PC-3 (cell line): Measurements from ENCODE around the gene AP5S1.

Experiments
- CTCF ChIP-seq: fragments of 300-600 bp; sonication (generic); conservative IDR thresholded peaks from 2 replicates; pipeline ENCODE4 v1.5.1; 2017; ENCODE audit warnings: antibody characterized with exemption, low read depth, mild to moderate bottlenecking, low read length
- EZH2 ChIP-seq: fragments of 300-600 bp; sonication (generic); IDR thresholded peaks from one replicate; pipeline ENCODE4 v1.6.1; 2017; ENCODE audit warnings: antibody characterized with exemption, mild to moderate bottlenecking, low read length; ENCODE audit not compliant: unreplicated experiment

- TF ChIP-seq CTCF (no peak), EZH2 (no peak)
Observed at GRCh38 chr20:3876676-3877075, 56.3 kb downstream of the AP5S1 start.
